Smooth muscle cell of the brain vasculature (primary cell): Measurements from ENCODE around the gene GJB3.
"Not testable (repeated sequence)": the region's sequence is repeated elsewhere in the genome, so short reads cannot be mapped to it uniquely, and the experiment has no call there.

ENCODE experiments used
- DNase-seq: peaks from one replicate; pipeline ENCODE4 v3.0.0-alpha.2; 2012; ENCODE audit warnings: low read depth, low spot score

GJB3 gene

GRCh38 chr1:34785231-34785874 lies 4.3 kb downstream of the GJB3 start:
- DNase-seq: no peak

GRCh38 chr1:34785875-34786470 lies 5.0 kb downstream of the GJB3 start:
- DNase-seq: no peak

DNA sequence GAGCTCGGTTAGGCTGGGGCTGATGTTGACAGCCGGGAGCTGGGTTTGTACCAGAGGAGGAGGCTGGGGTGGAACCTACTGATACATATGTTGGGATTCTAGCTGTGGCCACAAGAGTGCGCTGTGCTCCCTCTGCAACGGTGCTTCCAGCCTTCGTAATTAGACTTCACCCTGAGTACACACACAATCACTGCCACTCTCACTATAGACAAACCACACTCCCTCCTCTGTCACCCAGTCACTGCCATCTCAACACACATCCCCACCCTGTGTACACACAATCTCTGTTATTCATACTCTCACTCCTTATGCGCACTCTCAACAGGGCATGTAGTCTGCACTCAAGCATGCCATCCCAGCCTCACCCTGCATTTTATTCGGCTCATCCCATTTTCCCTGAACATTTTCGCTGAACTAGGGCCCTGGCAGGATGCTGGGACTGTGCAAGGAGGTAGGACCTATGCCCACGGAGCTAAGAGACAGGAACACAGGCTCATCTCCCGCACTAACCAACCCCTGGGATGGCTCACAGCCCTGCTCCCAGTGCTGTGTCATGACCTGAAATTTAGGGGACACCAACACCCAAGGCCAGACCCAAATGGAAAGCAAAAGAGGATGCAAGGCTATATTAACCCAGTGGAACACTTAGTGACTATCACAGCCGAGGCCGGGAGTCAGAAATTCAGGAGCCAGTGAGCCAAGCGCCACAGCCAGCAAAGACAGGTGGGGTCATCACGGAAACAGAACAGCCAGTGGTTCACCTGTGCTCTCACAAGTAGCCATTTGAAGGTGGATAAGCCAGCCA lies 5.7 kb downstream of the GJB3 start:
- peak; percentile 29 for DNase-seq

- DNase-seq: no peak
These were observed 6.7 kb downstream of the GJB3 start for GRCh38 chr1:34787461-34788420.

DNA sequence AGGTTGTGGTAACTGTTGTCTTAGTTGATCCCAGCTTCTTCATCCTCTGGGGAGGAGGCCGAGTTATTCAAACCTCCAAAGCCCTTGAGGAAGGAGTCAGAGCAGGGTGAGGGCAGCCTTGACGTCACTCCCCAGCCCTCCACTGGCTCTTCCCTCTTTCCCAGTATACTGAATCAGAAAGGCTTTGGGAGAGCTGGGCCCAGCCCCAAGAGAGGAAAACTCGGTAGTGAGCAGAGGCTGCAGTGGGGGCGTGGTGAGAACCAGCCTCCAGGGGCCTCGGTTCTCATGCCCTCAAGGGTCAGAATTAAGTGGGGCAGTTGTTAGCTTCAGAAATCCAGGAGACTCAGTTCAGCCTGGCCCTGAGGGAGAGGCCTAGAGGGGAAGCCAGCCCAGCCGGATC lies 10.0 kb downstream of the GJB3 start:
- no peak for DNase-seq

DNA sequence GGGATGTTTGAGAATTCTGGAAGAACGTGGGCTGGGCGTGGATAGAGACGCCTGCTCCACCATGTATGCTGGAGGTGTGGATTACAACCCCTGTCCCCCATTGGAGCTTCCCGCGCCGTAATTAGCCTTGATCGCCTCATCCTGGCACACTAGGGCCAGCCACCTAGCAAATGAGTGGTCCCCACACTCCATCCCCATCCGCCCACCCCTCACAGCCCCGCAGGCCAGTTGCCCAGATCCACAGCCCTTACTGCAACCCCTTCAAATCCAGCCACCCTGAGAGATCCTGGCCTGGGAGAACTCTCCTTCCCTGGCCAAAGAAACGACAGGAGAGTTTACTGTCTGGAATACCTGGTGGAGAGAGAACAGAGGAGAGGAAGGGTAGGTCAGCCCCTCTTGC lies 11.4 kb downstream of the GJB3 start:
- no peak for DNase-seq

DNA sequence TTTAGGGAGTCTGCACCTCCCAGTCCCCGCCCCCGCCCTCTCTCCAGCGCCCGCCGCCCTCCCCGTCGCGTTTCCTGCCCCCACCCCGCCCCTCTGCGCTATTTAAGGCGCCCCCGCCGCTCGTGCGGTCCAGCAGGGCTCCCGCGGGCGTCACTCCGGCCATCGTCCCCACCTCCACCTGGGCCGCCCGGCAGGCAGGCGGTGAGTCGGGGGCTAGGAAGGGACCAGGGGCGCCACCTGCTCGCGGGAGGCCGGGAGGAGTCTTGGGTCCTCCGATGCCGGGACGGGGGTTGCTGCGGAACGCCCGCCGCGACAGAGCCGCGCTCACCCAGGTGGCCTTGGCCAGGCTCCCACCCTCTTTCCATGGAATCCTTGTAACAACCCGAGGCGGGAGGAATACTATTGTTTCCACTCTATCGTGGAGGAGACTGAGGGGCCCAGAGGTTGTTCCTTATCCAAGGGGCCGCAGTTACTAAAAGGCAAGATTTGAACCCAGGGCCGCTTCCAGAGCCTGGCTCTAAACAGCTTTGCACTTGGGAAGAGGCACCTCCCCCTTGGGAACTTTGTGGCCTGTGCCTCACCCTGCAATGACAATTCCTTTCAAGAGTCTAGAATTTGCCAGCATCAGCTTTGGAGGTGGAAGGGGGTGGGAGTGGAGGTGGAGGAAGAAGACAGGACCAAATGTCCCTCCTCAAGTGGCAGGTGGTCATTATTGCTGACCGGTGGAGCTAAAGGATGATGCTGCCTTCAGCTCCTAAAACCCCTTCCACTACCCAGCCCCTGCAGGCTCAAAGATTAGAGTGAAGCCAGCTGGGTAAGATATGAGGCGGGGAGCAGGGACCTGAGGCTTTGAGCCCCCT lies 12.1 kb downstream of the GJB3 start, which contains the start of gene GJA4:
Gene GJA4, plus strand, starts transcription at position 132 of the 860 bp plus-strand sequence. CDS start 1,215 bp downstream, outside the sequence.
- no peak for DNase-seq

DNA sequence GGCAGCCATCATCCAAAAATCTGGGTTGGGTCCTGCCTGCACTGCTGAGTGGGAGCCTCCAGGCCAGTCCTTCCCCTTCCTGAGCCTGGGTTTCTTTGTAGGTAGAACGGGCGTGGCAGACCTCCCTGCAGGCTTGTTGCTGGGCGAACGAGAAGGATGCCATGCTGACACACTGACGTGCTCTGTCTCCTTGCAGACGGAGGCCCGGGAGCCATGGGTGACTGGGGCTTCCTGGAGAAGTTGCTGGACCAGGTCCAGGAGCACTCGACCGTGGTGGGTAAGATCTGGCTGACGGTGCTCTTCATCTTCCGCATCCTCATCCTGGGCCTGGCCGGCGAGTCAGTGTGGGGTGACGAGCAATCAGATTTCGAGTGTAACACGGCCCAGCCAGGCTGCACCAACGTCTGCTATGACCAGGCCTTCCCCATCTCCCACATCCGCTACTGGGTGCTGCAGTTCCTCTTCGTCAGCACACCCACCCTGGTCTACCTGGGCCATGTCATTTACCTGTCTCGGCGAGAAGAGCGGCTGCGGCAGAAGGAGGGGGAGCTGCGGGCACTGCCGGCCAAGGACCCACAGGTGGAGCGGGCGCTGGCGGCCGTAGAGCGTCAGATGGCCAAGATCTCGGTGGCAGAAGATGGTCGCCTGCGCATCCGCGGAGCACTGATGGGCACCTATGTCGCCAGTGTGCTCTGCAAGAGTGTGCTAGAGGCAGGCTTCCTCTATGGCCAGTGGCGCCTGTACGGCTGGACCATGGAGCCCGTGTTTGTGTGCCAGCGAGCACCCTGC lies 13.2 kb downstream of the GJB3 start:
- no peak for DNase-seq

- DNase-seq: no peak
These were observed 13.8 kb downstream of the GJB3 start for GRCh38 chr1:34794790-34795180.

- no peak for DNase-seq
These were observed 14.9 kb downstream of the GJB3 start for GRCh38 chr1:34795916-34796315.

GRCh38 chr1:34796990-34797389 lies 16.0 kb downstream of the GJB3 start:
- DNase-seq: no peak

- no peak for DNase-seq
These were observed 19.2 kb downstream of the GJB3 start for GRCh38 chr1:34800214-34800613.

DNA sequence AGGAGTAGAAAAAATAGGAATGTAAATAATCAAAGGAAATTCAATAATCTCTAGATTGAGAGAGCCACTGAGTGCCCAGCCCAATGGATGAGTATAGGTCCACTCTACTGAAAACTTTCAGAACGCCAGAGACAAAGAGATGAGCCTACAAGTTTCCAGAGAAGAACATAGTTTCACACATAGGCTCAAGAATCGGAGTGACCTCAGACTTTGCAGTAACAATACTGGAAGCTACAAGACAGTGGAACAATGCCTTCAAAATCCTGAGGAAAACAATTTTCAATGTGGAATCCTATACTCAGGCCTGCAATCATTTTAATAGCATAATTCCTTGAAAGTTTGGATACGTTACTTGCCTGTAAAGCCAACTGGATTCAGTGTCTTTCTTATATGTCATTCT lies 22.8 kb downstream of the GJB3 start:
- DNase-seq: no peak

DNA sequence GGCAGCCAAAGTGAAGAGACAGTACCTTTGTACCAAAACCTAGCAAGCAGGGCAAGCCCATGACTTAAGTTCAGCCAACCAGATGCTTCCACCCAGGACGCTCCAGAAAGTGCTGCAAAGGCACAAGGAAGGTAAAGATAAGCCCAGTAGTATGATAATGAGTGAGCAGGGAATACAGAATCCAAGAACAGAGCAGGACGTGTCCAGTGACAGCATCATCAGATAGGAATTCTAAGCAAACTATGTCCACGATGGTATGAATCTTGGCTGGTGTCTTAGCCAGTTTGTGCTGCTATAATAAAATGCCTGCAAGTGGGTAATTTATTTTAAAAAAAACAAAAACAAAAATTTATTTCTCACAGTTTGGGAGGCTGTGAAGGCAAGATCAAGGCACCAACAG lies 25.4 kb downstream of the GJB3 start:
- no peak for DNase-seq

- no peak for DNase-seq
These were observed 27.2 kb downstream of the GJB3 start for GRCh38 chr1:34808051-34808810.

- DNase-seq: not testable (repeated sequence)
These were observed 29.8 kb downstream of the GJB3 start for GRCh38 chr1:34810781-34811180.

DNA sequence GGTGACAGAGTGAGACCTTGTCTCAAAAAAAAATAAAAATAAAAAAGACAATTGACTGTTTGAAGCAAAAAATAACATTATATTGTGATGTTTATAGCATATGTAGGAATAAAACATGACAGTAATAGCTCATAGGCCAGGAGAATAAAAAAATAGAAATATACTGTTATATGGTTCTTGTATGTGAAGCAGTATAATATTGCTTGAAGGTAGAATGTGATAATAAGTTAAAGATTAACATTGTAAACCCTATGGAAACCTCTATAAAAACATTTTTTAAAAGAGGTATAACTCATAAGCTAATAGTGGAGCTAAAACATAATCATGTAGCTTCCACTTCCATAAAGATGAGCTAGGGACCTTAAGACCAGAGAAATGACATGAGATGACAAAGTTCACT lies 35.3 kb downstream of the GJB3 start:
- no peak for DNase-seq

GRCh38 chr1:34816778-34817177 lies 35.8 kb downstream of the GJB3 start:
- no peak for DNase-seq

- not testable (repeated sequence) for DNase-seq
These were observed 37.8 kb downstream of the GJB3 start for GRCh38 chr1:34818862-34819261.
